ENCODE results near the gene ABCC11. TPM values are rescaled to one million over a fixed set of nuclear protein-coding genes. Genes with fewer than 3 reads are reported as not detected.
A peak's percentile ranks its signal among the peaks of the same experiment; 100 is the strongest.

The ABCC11 gene
- total and polyA plus RNA-seq, 8 donors: 0.03 to 0.73 TPM; not detected in 6

GRCh38 chr16:48138543-48138942 lies 108.8 kb downstream of the ABCC11 start:
- Histone ChIP-seq H3K27me3 (no peaks in the 10 kb centered on the region), H3K36me3 (no peaks in the 10 kb centered on the region), H3K4me1 (peaks cover 0 to 10% (median 1%) of the 10 kb centered on the region in 4 donors), H3K27ac (no peak overlapping the region), H3K9me3 (no peaks in the 10 kb centered on the region), H3K4me3 (no peak overlapping the region)
- WGBS, 5 donors: 83 to 92% (median 89%) methylated on average over 2 of the region's 2 CpGs
- no peak for TF ChIP-seq POLR2AphosphoS5 (IDR thresholded peaks at IDR 0.05)
- no peak for TF ChIP-seq EP300 (IDR thresholded peaks at IDR 0.05)
- TF ChIP-seq, protein P1, sequence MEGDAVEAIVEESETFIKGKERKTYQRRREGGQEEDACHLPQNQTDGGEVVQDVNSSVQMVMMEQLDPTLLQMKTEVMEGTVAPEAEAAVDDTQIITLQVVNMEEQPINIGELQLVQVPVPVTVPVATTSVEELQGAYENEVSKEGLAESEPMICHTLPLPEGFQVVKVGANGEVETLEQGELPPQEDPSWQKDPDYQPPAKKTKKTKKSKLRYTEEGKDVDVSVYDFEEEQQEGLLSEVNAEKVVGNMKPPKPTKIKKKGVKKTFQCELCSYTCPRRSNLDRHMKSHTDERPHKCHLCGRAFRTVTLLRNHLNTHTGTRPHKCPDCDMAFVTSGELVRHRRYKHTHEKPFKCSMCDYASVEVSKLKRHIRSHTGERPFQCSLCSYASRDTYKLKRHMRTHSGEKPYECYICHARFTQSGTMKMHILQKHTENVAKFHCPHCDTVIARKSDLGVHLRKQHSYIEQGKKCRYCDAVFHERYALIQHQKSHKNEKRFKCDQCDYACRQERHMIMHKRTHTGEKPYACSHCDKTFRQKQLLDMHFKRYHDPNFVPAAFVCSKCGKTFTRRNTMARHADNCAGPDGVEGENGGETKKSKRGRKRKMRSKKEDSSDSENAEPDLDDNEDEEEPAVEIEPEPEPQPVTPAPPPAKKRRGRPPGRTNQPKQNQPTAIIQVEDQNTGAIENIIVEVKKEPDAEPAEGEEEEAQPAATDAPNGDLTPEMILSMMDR (IDR thresholded peaks at IDR 0.05): no peak
- no peak for TF ChIP-seq POLR2A (IDR thresholded peaks at IDR 0.05)
- no peak for DNase-seq
- intact Hi-C loops (cut with DNase I; ENCODE audit: low total_unique reads): no loop called here

DNA sequence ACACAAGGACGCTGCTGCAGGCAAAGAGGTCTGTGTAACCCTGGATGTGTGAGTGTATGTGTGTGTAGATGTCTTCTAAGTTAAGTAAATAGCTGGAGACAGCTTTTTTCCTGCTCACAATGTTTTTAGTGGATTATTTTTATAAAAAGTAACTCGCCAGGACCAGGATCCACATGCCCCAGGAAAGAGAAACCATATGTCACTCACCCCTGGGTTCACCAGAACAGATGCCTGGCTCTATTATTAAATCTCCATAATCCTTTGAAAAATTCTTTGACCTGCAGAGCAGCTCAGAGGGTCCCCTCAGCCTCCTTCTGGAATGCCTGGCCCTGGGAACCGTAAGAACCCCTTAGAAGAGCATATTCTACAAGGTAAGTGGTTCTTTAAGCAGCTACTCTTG lies 109.5 kb downstream of the ABCC11 start:
- H3K36me3 ChIP-seq: no peaks in the 10 kb centered on the region

DNA sequence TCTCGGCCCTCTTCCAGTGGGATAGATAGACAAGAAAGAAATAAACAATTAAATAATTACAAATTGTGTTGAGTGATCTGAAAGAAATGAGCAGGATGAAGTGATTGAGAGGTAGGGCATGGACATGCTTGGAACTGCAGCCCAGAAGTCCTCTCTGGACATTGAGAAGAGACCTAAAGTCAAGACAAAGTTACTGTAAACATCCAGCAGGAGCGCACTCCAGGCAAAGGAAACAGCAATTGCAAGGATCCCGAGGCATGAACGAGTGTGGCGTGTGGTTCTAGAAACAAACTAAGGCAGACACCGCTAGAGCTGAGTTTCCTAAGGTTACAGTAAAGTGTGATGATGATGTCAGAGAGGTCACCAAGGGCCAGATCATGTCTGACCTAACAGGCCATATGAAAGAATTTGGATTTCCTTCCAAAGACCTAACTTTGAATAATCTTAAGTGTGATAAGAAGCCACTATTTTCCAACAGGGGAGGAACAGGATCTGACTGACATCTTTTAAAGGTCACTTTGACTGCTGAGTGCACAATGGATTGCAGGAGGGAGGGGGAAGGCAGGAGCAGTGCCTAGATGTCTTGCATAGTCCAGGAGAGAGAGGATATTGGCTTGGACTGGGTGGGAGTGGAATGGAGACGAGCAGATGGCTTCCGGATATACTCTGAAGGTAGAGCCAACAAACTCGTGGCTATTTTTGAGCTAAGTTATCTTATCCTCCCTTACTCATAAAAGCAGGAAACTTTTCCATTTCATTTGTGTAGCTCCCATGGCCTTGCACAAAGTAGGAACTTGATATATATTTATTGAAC lies 110.6 kb downstream of the ABCC11 start:
- DNase-seq: peak in 1 of 2 donors; percentile 25
- Histone ChIP-seq H3K4me1 (peaks cover 0 to 20% (median 7%) of the 10 kb centered on the region in 4 donors), H3K27me3 (no peaks in the 10 kb centered on the region), H3K4me3 (no peak overlapping the region), H3K9me3 (no peaks in the 10 kb centered on the region), H3K27ac (no peak overlapping the region), H3K36me3 (no peaks in the 10 kb centered on the region)
- intact Hi-C loops (cut with DNase I; ENCODE audit: low total_unique reads): no loop called here
- TF ChIP-seq, protein P1 (IDR thresholded peaks at IDR 0.05): no peak
- no peak for TF ChIP-seq POLR2AphosphoS5 (IDR thresholded peaks at IDR 0.05)
- no peak for TF ChIP-seq POLR2A (IDR thresholded peaks at IDR 0.05)
- TF ChIP-seq EP300 (IDR thresholded peaks at IDR 0.05): no peak
- 51 to 60% (median 57%) methylated on average over 9 of the region's 9 CpGs for WGBS, 5 donors

More for the DNA sequence above, 109.5 kb downstream of the ABCC11 start:
- DNase-seq: no peak
- TF ChIP-seq EP300 (IDR thresholded peaks at IDR 0.05) (no peak), POLR2A (IDR thresholded peaks at IDR 0.05) (no peak), POLR2AphosphoS5 (IDR thresholded peaks at IDR 0.05) (no peak)
- TF ChIP-seq, protein P1 (IDR thresholded peaks at IDR 0.05): no peak
- no peaks in the 10 kb centered on the region for H3K9me3 ChIP-seq
- intact Hi-C loops (cut with DNase I; ENCODE audit: low total_unique reads): no loop called here
- H3K4me3 ChIP-seq: no peak overlapping the region
- 78 to 92% (median 83%) methylated on average over 3 of the region's 3 CpGs for WGBS, 5 donors
- H3K27ac ChIP-seq: no peak overlapping the region
- H3K4me1 ChIP-seq: peaks cover 0 to 13% (median 6%) of the 10 kb centered on the region in 4 donors
- H3K27me3 ChIP-seq: no peaks in the 10 kb centered on the region

- H3K9me3 ChIP-seq: no peaks in the 10 kb centered on the region
- H3K4me3 ChIP-seq: no peak overlapping the region
- DNase-seq: peak in 1 of 2 donors; percentile 60
- H3K27me3 ChIP-seq: no peaks in the 10 kb centered on the region
- H3K36me3 ChIP-seq: no peaks in the 10 kb centered on the region
- intact Hi-C loops (cut with DNase I; ENCODE audit: low total_unique reads): no loop called here
- H3K27ac ChIP-seq: peak overlapping the region in 3 of 5 donors; percentile 23 to 35 (median 33)
- peaks cover 0 to 23% (median 7%) of the 10 kb centered on the region in 4 donors for H3K4me1 ChIP-seq
- TF ChIP-seq EP300 (IDR thresholded peaks at IDR 0.05) (no peak), POLR2A (IDR thresholded peaks at IDR 0.05) (no peak), POLR2AphosphoS5 (IDR thresholded peaks at IDR 0.05) (no peak)
- TF ChIP-seq, protein P1 (IDR thresholded peaks at IDR 0.05): no peak
- WGBS, 5 donors: 67 to 86% (median 78%) methylated on average over 18 of the region's 18 CpGs
Measured at GRCh38 chr16:48133455-48134211, 113.7 kb downstream of the ABCC11 start.
